A673 (cell line): ENCODE results near the gene RAP2B.

ENCODE experiments used
- CTCF ChIP-seq: fragments of 300-800, 200-600 bp; sonication (generic); conservative IDR thresholded peaks from 2 replicates; pipeline ENCODE4 v1.5.1; 2017; ENCODE audit warnings: low read depth, mild to moderate bottlenecking, antibody characterized with exemption, low read length, moderate library complexity, mixed read lengths
- EZH2 ChIP-seq: fragments of 200-600 bp; sonication (generic); IDR thresholded peaks from 2 replicates; pipeline ENCODE4 v1.6.1; 2017; ENCODE audit warnings: borderline replicate concordance, low read depth, mild to moderate bottlenecking, mixed read lengths, antibody characterized with exemption, low read length; ENCODE audit not compliant: poor library complexity, severe bottlenecking

DNA sequence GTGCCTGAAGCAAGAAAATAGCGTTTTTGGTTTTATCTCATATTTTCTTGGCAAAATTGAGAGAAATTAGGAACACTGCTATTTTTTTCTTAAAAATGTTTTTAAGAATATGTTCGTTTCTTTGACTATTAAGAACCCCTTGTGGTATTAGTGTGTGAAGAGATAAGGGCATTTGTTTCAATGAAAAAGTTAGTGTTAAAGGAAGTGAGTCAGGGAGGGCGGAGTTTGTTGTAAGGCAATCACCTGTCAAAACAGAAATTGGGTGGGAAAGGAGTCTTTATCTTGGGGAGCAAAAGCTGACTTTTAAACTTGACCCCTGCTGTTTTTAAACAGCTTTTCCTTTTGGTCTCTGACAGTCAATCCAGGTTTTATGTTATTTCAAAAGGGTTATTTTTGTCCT, 4.2 kb downstream of the RAP2B start:
- TF ChIP-seq CTCF (no peak), EZH2 (no peak)
